Measurements from ENCODE around the gene RNF19B. TPM values are rescaled to one million over a fixed set of nuclear protein-coding genes. Genes with fewer than 3 reads are reported as not detected.

Gene RNF19B
- total and polyA plus RNA-seq, 10 of the 15 experiments (the other 5 are each of a cell fraction or from before 2014, with no cell fraction given), result 2.8 to 32.6 (median 16.6) TPM

- TF ChIP-seq, protein P1, sequence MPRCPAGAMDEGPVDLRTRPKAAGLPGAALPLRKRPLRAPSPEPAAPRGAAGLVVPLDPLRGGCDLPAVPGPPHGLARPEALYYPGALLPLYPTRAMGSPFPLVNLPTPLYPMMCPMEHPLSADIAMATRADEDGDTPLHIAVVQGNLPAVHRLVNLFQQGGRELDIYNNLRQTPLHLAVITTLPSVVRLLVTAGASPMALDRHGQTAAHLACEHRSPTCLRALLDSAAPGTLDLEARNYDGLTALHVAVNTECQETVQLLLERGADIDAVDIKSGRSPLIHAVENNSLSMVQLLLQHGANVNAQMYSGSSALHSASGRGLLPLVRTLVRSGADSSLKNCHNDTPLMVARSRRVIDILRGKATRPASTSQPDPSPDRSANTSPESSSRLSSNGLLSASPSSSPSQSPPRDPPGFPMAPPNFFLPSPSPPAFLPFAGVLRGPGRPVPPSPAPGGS (IDR thresholded peaks at IDR 0.05; ENCODE audit: borderline replicate concordance, insufficient read depth, low read depth, low read length, poor library complexity, severe bottlenecking), result no peak
- TF ChIP-seq MYC (IDR thresholded peaks at IDR 0.05; ENCODE audit: insufficient read depth, insufficient read length, insufficient replicate concordance, low read length, severe bottlenecking) (no peak), POLR2A (IDR thresholded peaks at IDR 0.05; ENCODE audit: low read depth, low read length) (peak; percentile 91), BRCA1 (IDR thresholded peaks at IDR 0.05; ENCODE audit: low read depth, low read length) (no peak), ASH2L (IDR thresholded peaks at IDR 0.05; ENCODE audit: borderline replicate concordance, low read depth) (no peak), PKNOX1 (IDR thresholded peaks at IDR 0.05) (peak; percentile 70), YBX1 (IDR thresholded peaks at IDR 0.05) (no peak), CREM (IDR thresholded peaks at IDR 0.05; ENCODE audit: low read depth) (peak; percentile 70), NRF1 (conservative IDR thresholded peaks at IDR 0.05; ENCODE audit: low read depth, low read length) (no peak), TCF7 (IDR thresholded peaks at IDR 0.05; ENCODE audit: borderline replicate concordance) (peak; percentile 48; the same call in 1 of the 2 replicates), TARDBP (IDR thresholded peaks at IDR 0.05; ENCODE audit: borderline replicate concordance) (no peak)
- TF ChIP-seq, protein P2, sequence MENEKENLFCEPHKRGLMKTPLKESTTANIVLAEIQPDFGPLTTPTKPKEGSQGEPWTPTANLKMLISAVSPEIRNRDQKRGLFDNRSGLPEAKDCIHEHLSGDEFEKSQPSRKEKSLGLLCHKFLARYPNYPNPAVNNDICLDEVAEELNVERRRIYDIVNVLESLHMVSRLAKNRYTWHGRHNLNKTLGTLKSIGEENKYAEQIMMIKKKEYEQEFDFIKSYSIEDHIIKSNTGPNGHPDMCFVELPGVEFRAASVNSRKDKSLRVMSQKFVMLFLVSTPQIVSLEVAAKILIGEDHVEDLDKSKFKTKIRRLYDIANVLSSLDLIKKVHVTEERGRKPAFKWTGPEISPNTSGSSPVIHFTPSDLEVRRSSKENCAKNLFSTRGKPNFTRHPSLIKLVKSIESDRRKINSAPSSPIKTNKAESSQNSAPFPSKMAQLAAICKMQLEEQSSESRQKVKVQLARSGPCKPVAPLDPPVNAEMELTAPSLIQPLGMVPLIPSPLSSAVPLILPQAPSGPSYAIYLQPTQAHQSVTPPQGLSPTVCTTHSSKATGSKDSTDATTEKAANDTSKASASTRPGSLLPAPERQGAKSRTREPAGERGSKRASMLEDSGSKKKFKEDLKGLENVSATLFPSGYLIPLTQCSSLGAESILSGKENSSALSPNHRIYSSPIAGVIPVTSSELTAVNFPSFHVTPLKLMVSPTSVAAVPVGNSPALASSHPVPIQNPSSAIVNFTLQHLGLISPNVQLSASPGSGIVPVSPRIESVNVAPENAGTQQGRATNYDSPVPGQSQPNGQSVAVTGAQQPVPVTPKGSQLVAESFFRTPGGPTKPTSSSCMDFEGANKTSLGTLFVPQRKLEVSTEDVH (IDR thresholded peaks at IDR 0.05; ENCODE audit: low read depth, partially characterized antibody), result no peak
Observed at GRCh38 chr1:32981003-32981901, 16.6 kb upstream of the RNF19B start (continued).
